Measurements from ENCODE around the gene PRKCSH. TPM values are rescaled to one million over a fixed set of nuclear protein-coding genes. Genes with fewer than 3 reads are reported as not detected.

Gene PRKCSH, protein sequence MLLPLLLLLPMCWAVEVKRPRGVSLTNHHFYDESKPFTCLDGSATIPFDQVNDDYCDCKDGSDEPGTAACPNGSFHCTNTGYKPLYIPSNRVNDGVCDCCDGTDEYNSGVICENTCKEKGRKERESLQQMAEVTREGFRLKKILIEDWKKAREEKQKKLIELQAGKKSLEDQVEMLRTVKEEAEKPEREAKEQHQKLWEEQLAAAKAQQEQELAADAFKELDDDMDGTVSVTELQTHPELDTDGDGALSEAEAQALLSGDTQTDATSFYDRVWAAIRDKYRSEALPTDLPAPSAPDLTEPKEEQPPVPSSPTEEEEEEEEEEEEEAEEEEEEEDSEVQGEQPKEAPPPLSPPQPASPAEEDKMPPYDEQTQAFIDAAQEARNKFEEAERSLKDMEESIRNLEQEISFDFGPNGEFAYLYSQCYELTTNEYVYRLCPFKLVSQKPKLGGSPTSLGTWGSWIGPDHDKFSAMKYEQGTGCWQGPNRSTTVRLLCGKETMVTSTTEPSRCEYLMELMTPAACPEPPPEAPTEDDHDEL
- 100 to 1,000 TPM in 1 of 2 donors, 10 to 100 TPM in 1; 74.7 to 119 TPM for total RNA-seq

DNA sequence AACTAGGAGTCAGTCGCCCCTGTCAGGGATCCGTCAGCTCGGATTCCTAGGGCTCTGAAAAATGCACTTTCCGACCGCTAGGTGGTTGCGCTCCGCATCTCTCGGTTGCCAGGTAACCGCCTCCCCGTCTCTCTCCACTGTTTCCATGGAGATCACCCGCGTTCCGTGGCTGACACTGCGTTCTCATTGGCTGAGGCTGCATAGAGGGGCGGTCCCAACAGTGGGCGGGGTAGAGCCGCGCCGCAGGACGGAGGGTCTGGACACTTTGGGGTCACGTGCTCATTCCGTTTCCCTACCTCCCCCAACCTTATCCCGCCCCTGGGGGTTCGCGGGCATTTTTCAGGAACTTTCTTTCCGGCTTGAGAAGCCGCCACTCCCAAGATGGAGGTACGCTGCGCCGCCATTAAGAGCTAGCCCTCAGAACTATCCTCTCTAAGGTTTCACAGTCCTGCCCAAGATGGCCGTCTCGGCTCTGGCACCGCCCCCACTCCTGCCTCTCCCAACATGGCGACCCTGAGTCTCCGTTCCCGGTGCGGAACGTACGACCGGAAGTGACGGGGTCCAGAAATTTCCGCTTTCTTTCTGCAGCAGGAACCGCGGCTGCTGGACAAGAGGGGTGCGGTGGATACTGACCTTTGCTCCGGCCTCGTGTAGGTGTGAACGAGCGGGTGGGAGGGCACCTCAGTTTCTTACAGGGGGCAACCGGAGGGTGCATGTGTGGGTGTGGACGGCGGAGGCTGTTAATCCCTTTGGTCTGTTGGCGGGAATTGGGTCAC is at the start of gene PRKCSH, which contains the start of gene ODAD3:
Gene PRKCSH, plus strand, starts transcription at position 579 of the 776 bp plus-strand sequence. CDS start 483 bp downstream, outside the sequence.
Gene ODAD3, minus strand, starts transcription at position 65 of the 776 bp plus-strand sequence. CDS start 105 bp downstream, outside the sequence.

DNA sequence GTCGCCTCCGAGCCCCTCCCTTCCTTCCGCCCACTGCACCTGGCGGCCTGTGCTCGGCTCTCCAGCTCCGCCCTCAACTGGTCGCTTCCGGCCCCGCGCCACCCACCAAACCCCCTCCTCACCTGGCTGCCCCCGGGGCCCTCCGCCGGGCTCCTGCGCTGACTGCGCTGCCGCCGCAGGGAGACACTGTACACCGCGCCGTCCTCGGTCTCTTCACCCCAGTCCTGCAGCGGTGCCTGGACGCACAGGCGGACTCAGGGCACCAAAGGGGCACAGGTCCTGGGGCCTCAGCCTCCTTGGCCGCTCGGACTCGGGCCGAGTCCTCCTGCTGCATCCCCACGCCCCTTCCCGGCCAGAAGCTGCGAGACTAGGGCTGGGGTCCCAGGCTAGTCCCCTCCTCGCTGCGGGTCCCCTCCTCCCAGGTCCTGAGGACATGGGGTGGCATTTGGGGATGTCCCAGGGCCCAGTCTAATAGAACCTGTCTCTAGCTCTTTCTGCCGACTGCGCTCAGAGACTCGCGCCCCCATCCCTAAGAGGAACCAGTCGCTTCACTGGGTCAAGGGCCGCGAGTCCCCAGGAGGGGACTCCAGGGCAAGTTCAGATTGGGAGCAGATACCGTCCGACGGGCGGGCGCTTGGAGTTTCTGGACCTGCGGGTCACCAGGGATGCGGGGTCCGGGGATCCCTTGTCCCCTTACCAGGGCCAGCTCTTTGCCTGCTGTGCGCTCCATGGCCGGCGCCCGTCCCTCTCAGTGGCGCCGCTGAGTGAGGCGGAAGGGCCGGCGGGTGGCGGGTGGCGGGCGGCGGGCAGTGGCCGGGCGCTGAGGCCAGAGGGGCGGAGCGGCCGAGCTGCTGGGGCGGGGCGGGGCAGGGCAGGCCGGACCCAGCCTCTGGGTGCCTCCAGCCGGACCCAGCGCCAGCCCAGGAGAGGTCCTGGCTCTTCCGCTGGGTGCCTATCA is 16.6 kb upstream of the PRKCSH start, which contains the start of gene RGL3:
Gene RGL3, minus strand, starts transcription at position 766 of the 958 bp plus-strand sequence. Its CDS starts 36 bp downstream, at position 730.

DNA sequence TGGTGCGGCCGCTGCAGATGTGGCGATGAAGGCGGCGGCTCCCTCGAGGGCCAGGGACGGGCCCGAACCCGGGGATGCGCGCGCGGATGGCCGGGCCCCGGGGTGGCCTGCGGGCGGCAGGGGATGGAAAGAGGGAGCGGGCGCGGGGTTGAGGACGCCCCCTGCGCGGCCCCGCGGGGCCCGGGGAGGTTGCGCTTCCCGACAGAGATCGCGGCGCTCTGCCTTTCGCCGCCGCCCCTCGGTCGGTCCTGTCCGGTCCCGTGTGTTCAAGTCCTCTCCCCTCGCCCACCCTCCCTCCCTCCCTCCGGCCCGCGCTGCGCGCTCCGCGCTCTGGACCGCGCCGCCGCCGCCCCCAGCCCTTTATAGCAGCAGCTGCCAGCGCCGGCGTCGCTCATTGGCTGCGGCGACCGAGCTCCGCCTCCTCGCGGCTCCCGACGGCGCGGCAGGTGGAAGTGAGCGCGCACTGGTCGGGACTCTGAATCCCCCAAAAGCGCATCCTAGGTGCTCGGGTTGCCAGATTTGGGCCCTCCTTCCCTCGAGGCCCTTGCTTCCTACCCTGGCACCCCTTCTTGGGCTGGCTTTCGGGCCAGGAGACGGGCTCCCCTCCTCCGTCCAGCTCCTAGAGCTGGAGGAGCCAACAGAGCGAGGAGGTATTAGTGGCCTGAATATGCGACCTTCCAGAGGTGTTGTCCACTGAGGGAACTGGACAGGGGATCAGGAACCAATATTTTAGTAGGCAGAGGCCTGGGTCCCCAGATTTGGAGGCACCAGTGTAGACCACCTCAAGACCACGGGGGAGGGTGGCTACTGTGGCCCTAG is 45.5 kb downstream of the PRKCSH start, which contains the start of gene ELAVL3:
Gene ELAVL3, minus strand, starts transcription at position 332 of the 819 bp plus-strand sequence. CDS start 438 bp downstream, outside the sequence.

Small RNA genes lying within 50 kb of the gene (small RNA-seq; reads per million reads assigned to genes)
- gene MIR7974 (0.09 to 0.23 reads per million in 2 donors), gene RF00019 (0 reads per million in 2 donors)

Other genes with a start within 250 kb of the PRKCSH start
- gene KANK2, start 238.1 kb upstream of the PRKCSH start, total RNA-seq, result 10 to 100 TPM; 66.1 to 70.9 TPM
- gene ANGPTL8, start 196.0 kb upstream of the PRKCSH start, total RNA-seq, result not detected
- gene DOCK6, start 173.1 kb upstream of the PRKCSH start, total RNA-seq, result 1 to 10 TPM; 5.7 to 7.6 TPM
- gene TSPAN16, start 139.5 kb upstream of the PRKCSH start, total RNA-seq, result not detected
- gene RAB3D, start 96.0 kb upstream of the PRKCSH start, total RNA-seq, result 1 to 10 TPM; 4.1 to 6.3 TPM
- gene TMEM205, start 89.4 kb upstream of the PRKCSH start, total RNA-seq, result 100 to 1,000 TPM in 1 of 2 donors, 10 to 100 TPM in 1; 99.9 to 142 TPM
- 1 to 10 TPM; 4.7 to 9.6 TPM for gene CCDC159, start 89.1 kb upstream of the PRKCSH start, total RNA-seq
- gene PLPPR2, start 80.2 kb upstream of the PRKCSH start, total RNA-seq, result 1 to 10 TPM; 6.5 to 6.7 TPM
- gene SWSAP1, start 61.0 kb upstream of the PRKCSH start, total RNA-seq, result 1 to 10 TPM; 1.3 to 1.4 TPM
- gene EPOR, start 51.3 kb upstream of the PRKCSH start, total RNA-seq, result 1 to 10 TPM; 7.6 to 8.0 TPM
- gene RGL3, start 16.3 kb upstream of the PRKCSH start, total RNA-seq, result 1 to 10 TPM; 1.3 to 2.4 TPM
- gene ODAD3, start 514 bp upstream of the PRKCSH start, total RNA-seq, result not detected
- gene ELAVL3, start 45.4 kb downstream of the PRKCSH start, total RNA-seq, result not detected
- gene ZNF653, start 70.2 kb downstream of the PRKCSH start, total RNA-seq, result 1 to 10 TPM; 2.4 to 3.0 TPM
- 10 to 100 TPM; 25.1 to 40.0 TPM for gene ECSIT, start 93.5 kb downstream of the PRKCSH start, total RNA-seq
- gene CNN1, start 103.2 kb downstream of the PRKCSH start, total RNA-seq, result not detected
- 10 to 100 TPM; 43.7 to 52.3 TPM for gene ELOF1, start 123.6 kb downstream of the PRKCSH start, total RNA-seq
- 100 to 1,000 TPM; 133 to 141 TPM for gene ACP5, start 142.0 kb downstream of the PRKCSH start, total RNA-seq
- 10 to 100 TPM; 10.3 to 12.3 TPM for gene ZNF627, start 161.8 kb downstream of the PRKCSH start, total RNA-seq